Measurements from ENCODE around the gene ADPRHL1. TPM values are rescaled to one million over a fixed set of nuclear protein-coding genes. Genes with fewer than 3 reads are reported as not detected.
"Not testable (repeated sequence)": the region's sequence is repeated elsewhere in the genome, so short reads cannot be mapped to it uniquely, and the experiment has no call there.

ADPRHL1 gene
- total RNA-seq, 1 donor from 2014 or later: 1.3 TPM

DNA sequence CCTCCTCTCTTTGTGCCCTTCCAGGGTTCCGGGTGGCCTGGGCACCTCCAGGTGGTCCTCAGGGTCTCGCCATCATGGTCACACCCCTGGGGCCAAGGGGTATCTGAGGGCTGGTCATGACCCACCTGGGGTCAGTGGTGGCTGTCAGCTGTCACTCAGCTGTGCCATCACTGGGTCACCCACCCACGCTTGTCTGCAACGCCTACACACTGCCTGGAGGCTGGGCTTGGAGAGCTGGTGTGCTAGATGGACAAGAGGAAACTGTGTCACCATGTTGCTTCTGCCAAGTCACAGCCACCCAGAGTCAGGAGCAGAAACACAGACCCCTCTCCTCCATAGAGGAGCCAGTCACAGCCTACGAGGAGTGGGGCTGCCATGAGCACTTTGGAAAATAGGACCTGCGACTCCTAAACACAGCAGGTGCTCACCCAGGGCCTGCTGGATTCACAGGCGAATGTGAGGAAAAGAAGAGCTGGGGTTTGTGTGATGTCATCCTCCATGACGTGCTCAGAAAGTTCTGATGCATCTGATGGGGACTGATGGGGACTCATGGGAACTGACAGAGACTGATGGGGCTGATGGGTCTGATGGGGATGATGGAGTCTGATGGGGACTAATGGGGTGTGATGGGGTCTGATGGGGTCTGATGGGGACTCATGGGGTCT, 78.6 kb downstream of the ADPRHL1 start:
- no peak for DNase-seq (ENCODE audit: extremely low read depth, low read depth, low spot score)

DNA sequence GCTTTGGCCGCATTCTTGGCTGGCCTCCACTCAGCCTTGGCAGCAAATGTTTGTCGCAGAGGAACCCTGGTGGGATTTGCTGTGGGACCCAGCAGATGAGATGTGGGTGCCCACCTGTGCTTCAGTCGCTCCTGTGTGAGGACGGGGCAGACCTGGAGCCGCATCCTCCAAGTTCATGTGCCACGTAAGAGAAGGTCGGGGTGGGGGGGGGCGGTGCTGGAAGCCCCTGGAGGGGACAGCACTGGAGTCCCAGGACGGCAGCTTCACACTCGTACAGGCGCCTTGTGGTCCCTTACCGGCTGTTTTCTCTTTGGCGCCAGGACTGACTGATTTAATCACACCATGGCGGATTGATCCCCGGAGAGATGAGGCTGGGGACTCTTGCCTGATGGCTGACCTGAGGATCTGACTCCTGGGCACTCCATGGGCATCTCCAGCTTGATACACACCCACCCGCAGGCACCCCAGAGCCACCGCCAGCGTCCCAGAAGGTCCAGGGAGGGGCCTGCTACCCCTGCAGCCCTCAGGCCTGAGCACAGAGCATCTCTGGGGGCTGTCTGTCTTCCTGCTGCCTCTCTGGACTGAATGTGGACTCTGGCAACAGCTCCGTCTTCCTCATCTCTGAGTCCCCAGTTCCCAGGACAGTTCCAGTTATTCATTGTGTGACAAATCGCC, 79.3 kb downstream of the ADPRHL1 start:
- no peak for DNase-seq (ENCODE audit: extremely low read depth, low read depth, low spot score)

DNA sequence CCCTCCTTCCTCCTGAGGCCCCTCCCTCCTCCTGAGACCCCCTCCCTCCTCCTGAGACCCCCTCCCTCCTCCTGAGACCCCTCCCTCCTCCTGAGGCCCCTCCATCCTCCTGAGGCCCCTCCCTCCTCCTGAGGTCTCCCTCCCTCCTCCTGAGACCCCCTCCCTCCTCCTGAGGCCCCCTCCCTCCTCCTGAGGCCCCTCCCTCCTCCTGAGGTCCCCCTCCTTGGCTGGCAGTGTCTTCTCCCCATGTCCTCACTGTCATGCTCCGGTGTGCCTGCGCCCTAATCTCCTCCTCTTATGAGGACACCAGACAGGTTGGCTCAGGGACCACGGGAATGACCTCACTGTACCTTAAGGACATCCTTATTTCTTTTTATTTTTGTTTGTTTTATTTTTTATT, 81.6 kb downstream of the ADPRHL1 start:
- not testable (repeated sequence) for DNase-seq (ENCODE audit: extremely low read depth, low read depth, low spot score)

DNA sequence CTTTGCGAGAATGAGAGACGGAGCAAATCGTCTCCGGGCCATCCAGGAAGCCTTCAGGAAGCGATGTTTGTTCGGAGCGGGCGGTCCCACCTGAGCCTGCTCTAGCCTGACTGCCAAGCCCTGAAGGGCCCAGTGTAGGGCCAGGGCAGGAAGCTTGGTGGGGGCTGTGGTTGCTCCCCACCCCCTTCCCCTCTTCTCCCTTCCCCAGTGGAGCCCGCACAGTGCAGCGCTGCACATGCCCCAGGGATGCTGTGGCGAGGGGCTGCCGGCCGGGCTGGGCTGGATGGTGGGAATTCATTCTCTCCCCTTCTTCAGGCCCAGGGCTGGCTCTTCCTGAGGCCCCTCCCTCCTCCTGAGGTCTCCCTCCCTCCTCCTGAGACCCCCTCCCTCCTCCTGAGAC, 82.2 kb downstream of the ADPRHL1 start:
- DNase-seq (ENCODE audit: extremely low read depth, low read depth, low spot score): no peak

DNA sequence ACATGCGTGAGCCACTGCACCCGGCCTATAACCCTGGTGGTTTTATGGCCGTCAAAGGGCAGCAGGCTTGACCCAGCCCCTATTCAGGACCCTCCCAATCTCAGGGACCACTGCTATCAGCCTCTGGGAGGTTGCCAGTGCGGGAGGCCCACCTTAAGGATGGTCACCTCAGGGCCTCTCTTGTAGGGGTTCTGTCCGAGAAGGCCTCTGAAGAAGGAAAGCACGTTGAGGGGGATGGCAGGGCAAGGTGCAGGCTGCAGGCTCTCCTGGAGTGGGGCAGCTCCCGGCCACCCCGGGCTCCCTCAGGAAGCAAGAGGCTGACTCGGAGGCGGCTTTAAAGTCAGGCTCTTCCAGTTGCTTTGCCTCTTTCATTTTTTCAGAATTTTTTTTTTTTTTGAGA, 83.4 kb downstream of the ADPRHL1 start:
- no peak for DNase-seq (ENCODE audit: extremely low read depth, low read depth, low spot score)

DNA sequence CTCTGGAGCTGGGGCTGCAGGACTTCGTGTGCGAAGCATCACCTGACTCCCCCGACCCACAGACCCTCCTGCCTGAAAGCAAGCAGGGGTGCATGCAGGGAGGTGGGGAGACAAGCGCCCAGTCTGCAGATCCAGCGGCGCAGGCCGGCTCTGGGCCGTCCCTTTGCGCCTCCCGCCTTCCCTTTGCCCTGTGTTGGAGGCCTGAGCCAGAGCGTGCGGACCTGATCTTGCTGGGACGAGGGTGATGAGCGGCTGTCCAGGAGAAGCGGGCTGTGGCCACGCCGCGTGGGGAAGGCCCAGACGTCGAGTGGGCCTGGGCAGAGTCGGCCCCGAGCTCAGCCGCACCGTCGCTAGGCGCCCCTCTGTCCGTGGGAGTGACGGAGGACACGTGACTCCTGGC, 84.1 kb downstream of the ADPRHL1 start:
- no peak for DNase-seq (ENCODE audit: extremely low read depth, low read depth, low spot score)

DNA sequence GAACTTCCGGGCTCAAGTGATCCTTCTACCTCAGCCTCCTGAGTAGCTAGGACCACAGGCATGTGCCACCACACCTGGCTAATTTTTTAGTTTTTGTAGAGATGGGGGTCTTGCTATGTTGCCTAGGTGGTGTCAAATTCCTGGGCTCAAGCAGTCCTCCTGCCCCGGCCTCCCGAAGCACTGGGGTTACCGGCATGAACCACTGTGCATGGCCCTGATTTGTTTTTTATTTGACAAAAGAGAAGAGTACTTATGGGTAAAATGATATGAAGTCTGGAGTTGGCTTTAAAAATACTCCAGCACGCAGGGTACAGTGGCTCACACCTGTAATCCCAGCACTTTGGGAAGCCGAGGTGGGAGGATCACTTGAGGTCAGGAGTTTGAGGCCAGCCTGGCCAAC, 84.9 kb downstream of the ADPRHL1 start:
- not testable (repeated sequence) for DNase-seq (ENCODE audit: extremely low read depth, low read depth, low spot score)

DNA sequence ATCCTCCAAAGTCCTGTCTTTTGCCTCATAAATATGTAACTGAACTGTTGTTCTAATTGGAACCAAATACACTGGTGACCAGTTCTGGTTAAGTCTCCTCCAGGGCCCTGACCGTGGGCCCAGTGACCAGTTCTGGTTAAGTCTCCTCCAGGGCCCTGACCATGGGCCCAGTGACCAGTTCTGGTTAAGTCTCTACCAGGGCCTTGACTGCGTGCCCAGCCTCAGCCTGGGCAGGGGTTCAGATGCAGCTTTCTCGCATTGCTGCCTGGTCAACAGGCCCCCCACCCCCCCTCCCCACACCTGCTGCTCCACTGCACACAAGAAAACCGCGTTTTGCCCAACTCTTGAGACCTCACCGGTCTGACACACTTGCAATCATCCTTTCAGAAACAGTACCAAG, 85.5 kb downstream of the ADPRHL1 start:
- DNase-seq (ENCODE audit: extremely low read depth, low read depth, low spot score): no peak

DNA sequence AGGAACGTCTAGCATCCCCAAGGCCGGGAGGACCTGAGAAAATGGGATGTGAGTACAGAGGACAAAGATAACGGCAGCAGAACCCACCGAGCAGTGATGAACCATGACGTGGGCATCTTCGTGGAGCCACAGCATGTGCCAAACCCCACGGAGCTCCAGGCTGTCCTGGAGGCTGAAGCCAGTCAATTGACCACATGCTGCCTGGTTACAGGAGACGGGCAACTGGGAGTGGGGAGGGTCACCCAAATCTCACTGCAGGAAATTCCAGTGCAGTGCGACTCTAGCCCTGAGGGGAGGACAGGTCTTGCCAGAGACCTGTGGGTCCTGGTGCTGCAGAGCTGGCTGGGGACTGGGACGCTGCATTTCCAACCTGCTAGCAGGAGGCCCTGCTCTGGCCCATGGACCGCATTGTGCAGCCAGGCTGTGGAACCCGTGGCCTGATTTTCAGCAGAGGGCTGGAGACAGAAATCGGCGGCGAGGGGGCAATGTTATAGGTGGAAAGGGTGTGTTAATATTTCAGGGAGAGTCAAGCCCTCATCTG, 86.2 kb downstream of the ADPRHL1 start:
- DNase-seq (ENCODE audit: extremely low read depth, low read depth, low spot score): no peak

DNA sequence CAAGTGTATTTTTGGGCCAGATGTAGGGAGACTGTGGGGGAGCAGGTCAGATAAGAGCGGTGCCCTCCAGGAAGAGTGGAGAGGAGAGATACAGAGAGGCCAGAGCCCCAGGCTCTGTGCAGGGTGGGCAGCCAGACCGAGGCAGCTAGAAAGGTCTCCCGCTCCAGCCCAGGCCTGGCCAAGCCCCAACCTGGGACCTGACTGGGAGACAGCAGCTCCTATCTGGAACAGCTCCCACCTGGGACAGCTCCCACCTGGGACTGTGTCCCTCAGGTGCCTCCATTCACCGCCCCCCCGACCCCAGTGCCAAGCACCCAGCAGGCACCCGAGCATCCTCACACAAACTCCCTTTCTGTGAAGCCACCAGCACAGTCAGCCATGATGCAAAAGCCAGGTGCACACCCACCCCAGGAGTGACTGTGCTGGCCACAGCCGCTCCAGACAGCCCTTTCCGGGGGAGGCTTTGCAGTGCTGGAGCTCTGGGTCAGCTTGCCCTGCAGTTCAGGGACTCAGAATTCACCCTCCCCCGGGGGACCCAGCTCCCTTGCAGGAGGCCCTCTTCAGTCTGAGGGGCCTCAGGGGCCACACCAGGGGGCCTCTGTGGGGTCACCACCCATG, 87.2 kb downstream of the ADPRHL1 start:
- DNase-seq (ENCODE audit: extremely low read depth, low read depth, low spot score): no peak

DNA sequence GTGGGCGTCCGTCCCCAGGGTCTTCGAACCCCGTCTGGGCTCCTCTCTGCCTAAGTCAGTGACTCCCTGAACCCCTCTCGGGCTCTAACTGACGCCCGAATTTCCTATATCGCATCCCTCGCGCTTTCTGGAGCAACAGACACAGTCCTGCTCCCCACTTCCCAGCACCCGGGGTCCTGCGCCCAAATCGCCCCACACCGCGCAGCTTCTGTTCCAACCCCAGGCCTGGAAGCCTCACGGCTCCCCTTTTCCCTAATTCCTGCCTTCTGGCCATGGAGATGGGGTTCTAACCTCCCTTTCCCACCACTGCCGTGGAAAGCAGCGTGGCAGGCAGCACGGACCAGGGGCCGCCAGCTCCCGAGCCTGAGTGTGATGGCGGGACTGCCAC, 87.7 kb downstream of the ADPRHL1 start:
- DNase-seq (ENCODE audit: extremely low read depth, low read depth, low spot score): no peak

DNA sequence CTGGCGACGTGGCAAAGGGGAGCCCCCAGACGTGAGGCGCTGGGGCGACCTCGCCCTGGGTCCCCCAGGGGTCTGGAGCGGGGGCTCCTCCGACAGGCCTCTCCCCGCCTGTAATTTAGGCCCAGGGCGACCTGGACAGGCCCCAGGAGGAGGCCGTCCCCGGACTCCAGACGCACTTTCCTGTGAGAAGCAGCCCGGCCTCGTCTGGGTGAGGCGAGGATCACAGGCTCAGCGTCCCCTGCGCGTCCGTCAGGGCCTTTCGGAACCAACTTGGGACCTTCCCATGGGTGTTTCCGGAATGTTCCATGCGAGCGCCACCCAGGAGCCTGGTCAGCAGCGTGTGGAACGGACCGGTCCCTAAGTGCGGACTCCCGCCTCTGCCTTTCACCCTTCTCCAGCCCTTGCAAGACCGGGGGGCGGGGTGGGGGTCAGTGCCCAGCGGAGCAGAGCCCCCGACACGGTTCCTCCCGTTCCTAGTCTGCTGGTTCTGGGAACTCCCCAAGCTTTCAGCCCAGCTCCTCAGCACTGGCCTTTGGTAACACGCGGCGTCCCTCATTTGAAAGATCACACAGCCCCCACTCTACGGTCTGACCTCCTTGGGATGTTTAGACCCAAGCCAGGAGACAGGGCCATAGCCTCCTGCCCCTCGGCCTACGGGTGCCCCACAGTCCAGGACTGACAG, 88.2 kb downstream of the ADPRHL1 start:
- no peak for DNase-seq (ENCODE audit: extremely low read depth, low read depth, low spot score)

DNA sequence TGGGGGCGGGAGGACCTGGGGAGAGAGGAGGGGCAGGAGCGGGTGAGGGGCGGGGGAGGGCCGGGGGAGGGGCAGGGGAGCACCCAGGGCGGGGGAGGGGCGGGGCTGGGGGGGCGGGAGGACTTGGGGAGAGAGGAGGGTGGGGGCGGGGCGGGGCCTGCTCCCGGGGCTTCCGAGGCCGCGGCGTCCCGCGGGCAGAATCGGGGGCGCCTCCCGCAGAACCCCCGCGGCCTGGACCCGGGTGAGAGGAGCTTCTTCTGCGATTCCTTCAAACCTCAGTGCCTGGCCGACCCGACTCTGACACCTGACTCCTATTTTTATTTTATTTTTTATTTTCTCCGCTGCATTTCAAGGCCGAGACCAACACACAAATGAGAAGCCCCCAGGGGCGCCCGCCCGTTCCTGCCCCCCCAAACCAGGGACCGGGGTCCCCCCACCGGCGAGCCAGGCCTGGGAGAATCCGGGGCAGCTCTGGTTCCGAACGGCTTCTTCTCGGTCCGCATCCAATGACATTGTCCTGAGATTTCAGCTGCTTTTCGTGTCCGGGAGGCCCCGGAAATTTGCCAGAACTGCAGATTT, 88.9 kb downstream of the ADPRHL1 start:
- DNase-seq (ENCODE audit: extremely low read depth, low read depth, low spot score): no peak

DNA sequence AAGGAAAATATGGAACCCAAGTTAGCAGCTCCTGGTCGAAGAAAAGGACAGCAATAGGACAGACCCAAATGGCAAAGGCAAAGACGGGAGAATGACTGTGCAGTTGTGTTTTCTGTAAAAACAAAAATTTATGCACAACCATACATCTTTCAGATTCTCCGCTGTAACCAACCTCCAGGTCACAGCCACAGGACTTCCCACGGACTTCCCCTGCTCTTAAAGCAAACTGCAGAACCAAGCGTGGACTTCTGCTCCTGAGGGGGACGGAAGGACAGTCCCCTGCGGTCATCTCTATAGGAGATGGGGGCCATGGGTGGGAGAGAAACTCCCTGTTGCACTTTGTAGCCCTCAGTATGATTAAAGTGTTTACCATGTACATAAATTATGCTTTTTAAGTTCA, 91.9 kb downstream of the ADPRHL1 start:
- DNase-seq (ENCODE audit: extremely low read depth, low read depth, low spot score): no peak

DNA sequence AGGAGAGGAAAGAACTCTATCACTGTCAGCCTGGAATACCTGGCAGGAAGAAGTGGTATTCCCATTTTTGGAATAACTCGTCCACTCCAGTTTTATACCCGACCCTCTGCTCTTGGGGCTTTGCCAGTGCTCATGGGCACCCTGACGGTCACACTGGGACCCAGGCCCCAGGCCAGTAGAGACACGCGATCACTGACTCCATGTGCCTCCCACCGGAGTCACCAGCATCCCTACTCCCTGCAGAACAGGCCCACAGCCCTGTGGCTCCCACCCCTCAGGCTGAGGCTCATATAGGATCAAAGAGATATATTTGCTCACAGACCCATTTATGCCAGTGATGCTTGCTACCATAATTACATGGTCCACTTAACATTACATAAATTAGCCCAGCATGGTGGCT, 92.8 kb downstream of the ADPRHL1 start:
- no peak for DNase-seq (ENCODE audit: extremely low read depth, low read depth, low spot score)

DNA sequence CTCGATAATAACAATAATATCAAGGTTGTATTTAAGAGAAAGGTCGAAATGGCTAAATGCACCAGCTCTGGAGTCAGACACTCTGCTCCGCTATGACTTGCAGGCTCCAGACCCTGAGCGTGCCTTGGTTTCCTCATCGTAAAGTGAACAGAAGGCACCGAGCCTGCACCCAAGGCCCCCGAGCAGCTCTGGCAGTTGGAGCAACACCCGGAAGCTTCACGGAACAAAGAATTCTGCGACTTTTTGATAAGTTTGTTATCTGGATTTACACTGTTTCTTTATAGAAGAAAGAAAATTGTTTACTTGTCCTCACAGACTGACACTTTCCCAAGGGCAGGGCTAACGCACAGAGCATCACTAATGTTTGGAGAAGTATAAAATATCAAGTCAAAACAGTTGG, 93.7 kb downstream of the ADPRHL1 start:
- DNase-seq (ENCODE audit: extremely low read depth, low read depth, low spot score): no peak

DNA sequence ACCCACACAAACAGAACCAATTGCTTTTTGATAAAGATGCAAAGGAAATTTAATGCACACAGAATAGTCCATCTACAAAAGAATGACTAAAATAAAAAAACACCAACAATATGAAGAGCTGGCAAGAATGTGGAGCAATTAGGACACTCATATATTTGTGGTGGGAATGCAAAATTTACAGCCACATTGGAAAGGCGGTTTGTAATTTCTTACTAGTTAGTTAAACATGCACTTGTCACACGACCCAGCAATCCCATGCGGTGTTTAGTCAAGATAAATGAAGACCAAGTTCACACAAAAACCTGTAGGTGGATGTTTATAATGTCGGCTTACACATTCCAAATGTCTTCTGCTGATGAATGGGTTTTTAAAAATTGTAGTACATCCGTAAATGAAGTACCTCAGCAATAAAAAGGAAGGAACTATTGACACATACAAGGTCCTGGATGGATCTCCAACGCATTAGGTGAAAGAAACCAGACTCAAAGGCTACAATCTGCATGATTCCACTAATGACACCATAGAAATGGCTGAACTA, 94.6 kb downstream of the ADPRHL1 start:
- DNase-seq (ENCODE audit: extremely low read depth, low read depth, low spot score): no peak

DNA sequence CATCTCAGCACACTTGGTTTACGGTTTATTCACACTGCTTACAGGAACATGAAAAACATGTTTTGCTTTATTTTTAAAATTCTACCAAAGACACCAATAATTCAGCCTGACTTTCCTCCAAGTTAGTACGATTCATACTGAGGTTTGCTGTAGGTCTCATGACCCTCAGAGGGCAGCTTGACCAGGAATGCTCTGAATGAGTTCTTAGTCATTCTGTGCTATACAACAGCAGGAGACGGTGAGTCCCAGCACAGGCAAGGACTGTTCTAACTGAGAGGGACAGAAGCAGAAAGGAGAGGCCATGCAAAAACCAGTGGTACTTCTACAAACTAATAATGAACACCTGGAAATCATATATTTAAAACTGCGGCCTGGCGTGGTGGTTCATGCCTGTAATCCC, 95.8 kb downstream of the ADPRHL1 start:
- no peak for DNase-seq (ENCODE audit: extremely low read depth, low read depth, low spot score)

DNA sequence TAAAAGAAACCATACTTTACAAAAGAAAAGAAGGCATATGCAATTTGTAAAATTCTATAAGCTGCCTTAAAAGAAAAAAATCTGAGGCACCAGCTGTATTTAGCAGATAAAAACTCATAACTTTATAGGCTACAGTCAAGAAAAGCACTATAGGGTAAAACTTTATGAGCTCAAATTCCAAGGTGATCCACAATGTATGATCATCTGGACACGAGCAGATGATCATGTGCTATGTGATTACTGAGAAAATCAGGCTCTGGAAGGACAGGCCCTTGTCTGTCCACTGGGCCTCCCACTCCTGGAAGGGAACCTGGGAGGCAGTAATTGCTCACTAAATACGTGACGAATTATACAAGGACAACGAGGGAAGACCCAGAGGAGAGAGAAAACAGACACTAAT, 96.7 kb downstream of the ADPRHL1 start:
- DNase-seq (ENCODE audit: extremely low read depth, low read depth, low spot score): no peak

DNA sequence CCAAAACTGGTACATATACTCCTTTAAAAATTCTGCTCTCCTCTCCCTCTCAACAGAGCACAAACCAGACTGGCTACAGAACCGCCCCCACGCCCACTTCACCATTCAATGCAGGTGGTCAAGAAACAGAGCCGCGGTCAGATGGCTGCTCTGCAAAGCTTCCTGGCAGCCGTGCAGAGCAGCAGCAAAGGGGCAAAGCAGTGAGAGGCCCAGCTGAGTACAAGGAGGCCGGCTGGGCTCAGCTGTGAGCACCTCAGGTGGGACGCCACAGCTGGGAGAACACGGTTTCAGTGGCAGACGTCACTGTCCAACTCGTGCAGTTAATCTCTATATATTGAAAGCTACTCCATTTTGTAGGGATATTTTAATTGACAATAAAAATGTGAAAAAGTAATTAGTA, 97.7 kb downstream of the ADPRHL1 start:
- no peak for DNase-seq (ENCODE audit: extremely low read depth, low read depth, low spot score)

All from glomerular endothelial cell (primary cell).